SK-N-SH (cell line): ENCODE data around the gene GHR. TPM values are rescaled to one million over a fixed set of nuclear protein-coding genes. Genes with fewer than 3 reads are reported as not detected.

Experiments used
- CTCF ChIA-PET: fragments of 300-600, 350-600 bp; formaldehyde crosslinking; extraction: SDS; loops from one replicate; lab custom pipeline; 2021; lab: Yijun Ruan, JAX
- POLR2A ChIA-PET: fragments of 350-600 bp; sonication (Branson Sonifier 250); formaldehyde crosslinking; extraction: SDS; loops from one replicate; lab custom pipeline; 2020; ENCODE audit warnings: antibody characterized with exemption, inconsistent platforms; lab: Yijun Ruan, JAX
- DNase-seq: peaks from one replicate; pipeline ENCODE4 v3.0.0; 2012
- H2AFZ ChIP-seq: fragments of 200-600 bp; sonication (generic); 2 replicates; pipeline ENCODE4 v1.8.1; 2016; ENCODE audit warnings: antibody characterized with exemption, mild to moderate bottlenecking, low read depth
- H3F3A ChIP-seq: fragments of 200-600 bp; sonication (generic); replicated peaks from 2 replicates; pipeline ENCODE3; 2016; ENCODE audit warnings: antibody characterized with exemption, mild to moderate bottlenecking; ENCODE audit not compliant: insufficient read depth
- H3K27ac ChIP-seq, 2 experiments: fragments of 200-500 bp in 1 of 2; fragments of 200-600 bp in 1 of 2; sonication (Bioruptor generic) in 1 of 2; sonication (generic), shearing (Covaris generic) in 1 of 2; 2 replicates each; pipeline versions ENCODE4 v1.5.1 to v1.6.1; 2014 to 2016; ENCODE audit warnings: low read depth in 2 of 2, inconsistent platforms in 1 of 2, low read length in 1 of 2, mild to moderate bottlenecking in 1 of 2, mixed read lengths in 1 of 2
- H3K27me3 ChIP-seq: fragments of 200-600 bp; sonication (generic), shearing (Covaris generic); 2 replicates; pipeline ENCODE4 v1.6.1; 2016; ENCODE audit warnings: mixed run types; ENCODE audit not compliant: insufficient read depth
- H3K36me3 ChIP-seq, 2 experiments: fragments of 200-500 bp in 1 of 2; fragments of 200-600 bp in 1 of 2; sonication (Bioruptor generic) in 1 of 2; sonication (generic) in 1 of 2; replicated peaks in 1 of 2; 2 replicates each; pipeline versions ENCODE3 to v1.5.1; 2014 to 2016; ENCODE audit warnings: low read length in 1 of 2, mild to moderate bottlenecking in 1 of 2; ENCODE audit not compliant: insufficient read depth in 2 of 2, control insufficient read depth in 1 of 2
- H3K4me1 ChIP-seq, 2 experiments: fragments of 200-500 bp in 1 of 2; fragments of 200-600 bp in 1 of 2; sonication (Bioruptor generic) in 1 of 2; sonication (generic), shearing (Covaris generic) in 1 of 2; 2 replicates each; pipeline versions ENCODE4 v1.5.1 to v1.6.1; 2014 to 2016; ENCODE audit warnings: low read depth in 1 of 2, low read length in 1 of 2, mixed run types in 1 of 2; ENCODE audit not compliant: insufficient read depth in 2 of 2, control insufficient read depth in 1 of 2
- H3K4me2 ChIP-seq: fragments of 200-600 bp; sonication (generic), shearing (Covaris generic); 2 replicates; pipeline ENCODE4 v1.6.1; 2017; ENCODE audit warnings: mixed run types
- H3K4me3 ChIP-seq, 2 experiments: fragments of 200-500 bp in 1 of 2; fragments of 200-600 bp in 1 of 2; sonication (Bioruptor generic) in 1 of 2; sonication (generic), shearing (Covaris generic) in 1 of 2; 2 replicates each; pipeline versions ENCODE4 v1.5.1 to v1.8.1; 2014 to 2016; ENCODE audit warnings: low read depth in 2 of 2, inconsistent platforms in 1 of 2, low read length in 1 of 2, mild to moderate bottlenecking in 1 of 2, mixed read lengths in 1 of 2, moderate library complexity in 1 of 2
- H3K79me2 ChIP-seq: fragments of 200-600 bp; sonication (generic); 2 replicates; pipeline ENCODE4 v1.8.1; 2017; ENCODE audit warnings: mild to moderate bottlenecking; ENCODE audit not compliant: insufficient read depth
- H3K9ac ChIP-seq: fragments of 200-600 bp; sonication (generic); 2 replicates; pipeline ENCODE4 v1.6.1; 2017; ENCODE audit warnings: mixed run types
- H3K9me2 ChIP-seq: fragments of 200-600 bp; sonication (generic); 2 replicates; pipeline ENCODE4 v1.6.1; 2017; ENCODE audit warnings: mixed run types
- H3K9me3 ChIP-seq: fragments of 200-600 bp; sonication (generic); 2 replicates; pipeline ENCODE4 v1.6.1; 2017; ENCODE audit warnings: mixed run types, mild to moderate bottlenecking, moderate library complexity
- H4K20me1 ChIP-seq: fragments of 200-600 bp; sonication (generic); 2 replicates; pipeline ENCODE4 v1.6.1; 2017; ENCODE audit warnings: mild to moderate bottlenecking, mixed run types; ENCODE audit not compliant: insufficient read depth
- CHD2 ChIP-seq: fragments of 150-350 bp; IDR thresholded peaks from 2 replicates; pipeline ENCODE4 v1.6.1; 2018; ENCODE audit warnings: low read length; ENCODE audit not compliant: partially characterized antibody
- EZH2phosphoT487 ChIP-seq: fragments of 200-600 bp; sonication (generic); IDR thresholded peaks from 2 replicates; pipeline ENCODE4 v1.6.1; 2017; ENCODE audit warnings: low read depth, mixed run types, mild to moderate bottlenecking, antibody characterized with exemption, moderate library complexity, borderline replicate concordance
- FOSL2 ChIP-seq: IDR thresholded peaks from 2 replicates; pipeline ENCODE4 v1.4.0; 2012; ENCODE audit warnings: low read depth, mild to moderate bottlenecking, moderate library complexity, borderline replicate concordance
- GATA2 ChIP-seq: sonication (generic); formaldehyde crosslinking; IDR thresholded peaks from 2 replicates; pipeline ENCODE4 v1.5.0; 2020; ENCODE audit warnings: mild to moderate bottlenecking, missing genetic modification reagents
- MEF2A ChIP-seq: IDR thresholded peaks from 2 replicates; pipeline ENCODE4 v1.4.0; 2012; ENCODE audit warnings: low read depth, borderline replicate concordance
- NFIC ChIP-seq: IDR thresholded peaks from 2 replicates; pipeline ENCODE4 v1.4.0; 2012; ENCODE audit warnings: borderline replicate concordance
- RAD21 ChIP-seq: IDR thresholded peaks from 2 replicates; pipeline ENCODE4 v1.6.1; 2012; ENCODE audit warnings: mild to moderate bottlenecking, low read length
- RCOR1 ChIP-seq: fragments of 150-350 bp; IDR thresholded peaks from 2 replicates; pipeline ENCODE4 v1.6.1; 2017; ENCODE audit warnings: antibody characterized with exemption, low read length
- SMC3 ChIP-seq: IDR thresholded peaks from 2 replicates; pipeline ENCODE4 v1.6.1; 2012; ENCODE audit warnings: low read depth, low read length, improper control_type of control experiment
- TAF1 ChIP-seq: IDR thresholded peaks from 2 replicates; pipeline ENCODE4 v1.6.1; 2012; ENCODE audit warnings: low read depth, mild to moderate bottlenecking, low read length, moderate library complexity, borderline replicate concordance
- WGBS: methylation state at CpG from one replicate; pipeline ENCODE4 v1.1.6; 2017; ENCODE audit warnings: low lambda C conversion rate; 5-methylcytosine and 5-hydroxymethylcytosine counted together
- polyA plus RNA-seq, 3 experiments: library from polyadenylated mRNA; depleted of rRNA; stranded (reverse); fragments of >200 nt; gene quantifications; 2 replicates each; pipeline ENCODE4 v1.2.3, GENCODE V29; 2012
- TF ChIP-seq, protein P1 (sequence below): IDR thresholded peaks from 2 replicates; pipeline ENCODE4 v1.4.0; 2012; ENCODE audit warnings: low read depth, borderline replicate concordance
- TF ChIP-seq, protein P2 (sequence below): fragments of 150-350 bp; IDR thresholded peaks from 2 replicates; pipeline ENCODE4 v1.6.1; 2016; ENCODE audit warnings: mild to moderate bottlenecking, low read depth, low read length
- TF ChIP-seq, protein P3 (sequence below): IDR thresholded peaks from 2 replicates; pipeline ENCODE4; 2012
- TF ChIP-seq, protein P4 (sequence below): IDR thresholded peaks from 2 replicates; pipeline ENCODE4 v1.4.0; 2012; ENCODE audit warnings: low read depth, borderline replicate concordance

Gene GHR
- polyA plus RNA-seq, 1 of the 3 experiments (the other 2 are of a cell fraction): 0.03 TPM

DNA sequence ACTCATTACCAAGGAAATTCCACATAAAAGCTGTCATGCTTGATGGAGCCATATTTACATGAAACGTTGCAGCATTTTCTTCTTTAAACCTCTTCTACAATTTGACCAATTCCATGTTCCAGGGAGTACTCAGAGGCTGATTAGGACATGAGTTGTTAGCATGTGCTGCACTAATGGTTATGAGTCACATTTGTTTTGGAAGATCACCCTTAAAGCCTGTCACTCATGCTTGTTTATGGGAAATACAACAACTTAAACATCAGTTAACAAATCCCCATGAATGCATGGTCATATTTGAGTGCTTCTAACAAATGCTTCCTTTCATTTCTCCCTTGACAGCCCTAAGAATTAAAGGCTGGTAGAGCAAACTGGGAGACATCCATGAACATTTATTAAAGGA lies 156.1 kb downstream of the GHR start:
- 0% methylated on average over 1 of the region's 1 CpG for WGBS
- DNase-seq: no peak
- no peaks in the 10 kb centered on the region; the same call in none of the 2 replicates for H3K27me3 ChIP-seq
- H3F3A ChIP-seq: no peaks in the 10 kb centered on the region
- no peaks in the 10 kb centered on the region for H3K36me3 ChIP-seq
- ChIA-PET CTCF (interaction anchor here (1.3 kb wide), 1 partner anchor 156 kb away, joined by 3 read pairs; the partner anchor contains the start of gene GHR), POLR2A (no interaction called here)
- no peak overlapping the region for H3K4me3 ChIP-seq
- no peaks in the 10 kb centered on the region for H4K20me1 ChIP-seq
- H3K79me2 ChIP-seq: no peaks in the 10 kb centered on the region
- H3K27ac ChIP-seq: no peak overlapping the region
- H2AFZ ChIP-seq: no peak overlapping the region
- TF ChIP-seq GATA2 (CRISPR knock-in tag): no peak
- TF ChIP-seq, protein P1, sequence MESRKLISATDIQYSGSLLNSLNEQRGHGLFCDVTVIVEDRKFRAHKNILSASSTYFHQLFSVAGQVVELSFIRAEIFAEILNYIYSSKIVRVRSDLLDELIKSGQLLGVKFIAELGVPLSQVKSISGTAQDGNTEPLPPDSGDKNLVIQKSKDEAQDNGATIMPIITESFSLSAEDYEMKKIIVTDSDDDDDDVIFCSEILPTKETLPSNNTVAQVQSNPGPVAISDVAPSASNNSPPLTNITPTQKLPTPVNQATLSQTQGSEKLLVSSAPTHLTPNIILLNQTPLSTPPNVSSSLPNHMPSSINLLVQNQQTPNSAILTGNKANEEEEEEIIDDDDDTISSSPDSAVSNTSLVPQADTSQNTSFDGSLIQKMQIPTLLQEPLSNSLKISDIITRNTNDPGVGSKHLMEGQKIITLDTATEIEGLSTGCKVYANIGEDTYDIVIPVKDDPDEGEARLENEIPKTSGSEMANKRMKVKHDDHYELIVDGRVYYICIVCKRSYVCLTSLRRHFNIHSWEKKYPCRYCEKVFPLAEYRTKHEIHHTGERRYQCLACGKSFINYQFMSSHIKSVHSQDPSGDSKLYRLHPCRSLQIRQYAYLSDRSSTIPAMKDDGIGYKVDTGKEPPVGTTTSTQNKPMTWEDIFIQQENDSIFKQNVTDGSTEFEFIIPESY: no peak
- TF ChIP-seq MEF2A: no peak
- TF ChIP-seq EZH2phosphoT487: no peak
- no peak for TF ChIP-seq CHD2
- no peak for TF ChIP-seq RCOR1
- no peak for TF ChIP-seq SMC3
- TF ChIP-seq, protein P2, sequence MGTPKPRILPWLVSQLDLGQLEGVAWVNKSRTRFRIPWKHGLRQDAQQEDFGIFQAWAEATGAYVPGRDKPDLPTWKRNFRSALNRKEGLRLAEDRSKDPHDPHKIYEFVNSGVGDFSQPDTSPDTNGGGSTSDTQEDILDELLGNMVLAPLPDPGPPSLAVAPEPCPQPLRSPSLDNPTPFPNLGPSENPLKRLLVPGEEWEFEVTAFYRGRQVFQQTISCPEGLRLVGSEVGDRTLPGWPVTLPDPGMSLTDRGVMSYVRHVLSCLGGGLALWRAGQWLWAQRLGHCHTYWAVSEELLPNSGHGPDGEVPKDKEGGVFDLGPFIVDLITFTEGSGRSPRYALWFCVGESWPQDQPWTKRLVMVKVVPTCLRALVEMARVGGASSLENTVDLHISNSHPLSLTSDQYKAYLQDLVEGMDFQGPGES: no peak
- TF ChIP-seq, protein P3, sequence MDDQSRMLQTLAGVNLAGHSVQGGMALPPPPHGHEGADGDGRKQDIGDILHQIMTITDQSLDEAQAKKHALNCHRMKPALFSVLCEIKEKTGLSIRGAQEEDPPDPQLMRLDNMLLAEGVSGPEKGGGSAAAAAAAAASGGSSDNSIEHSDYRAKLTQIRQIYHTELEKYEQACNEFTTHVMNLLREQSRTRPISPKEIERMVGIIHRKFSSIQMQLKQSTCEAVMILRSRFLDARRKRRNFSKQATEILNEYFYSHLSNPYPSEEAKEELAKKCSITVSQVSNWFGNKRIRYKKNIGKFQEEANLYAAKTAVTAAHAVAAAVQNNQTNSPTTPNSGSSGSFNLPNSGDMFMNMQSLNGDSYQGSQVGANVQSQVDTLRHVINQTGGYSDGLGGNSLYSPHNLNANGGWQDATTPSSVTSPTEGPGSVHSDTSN: no peak
- TF ChIP-seq FOSL2: no peak
- TF ChIP-seq, protein P4, sequence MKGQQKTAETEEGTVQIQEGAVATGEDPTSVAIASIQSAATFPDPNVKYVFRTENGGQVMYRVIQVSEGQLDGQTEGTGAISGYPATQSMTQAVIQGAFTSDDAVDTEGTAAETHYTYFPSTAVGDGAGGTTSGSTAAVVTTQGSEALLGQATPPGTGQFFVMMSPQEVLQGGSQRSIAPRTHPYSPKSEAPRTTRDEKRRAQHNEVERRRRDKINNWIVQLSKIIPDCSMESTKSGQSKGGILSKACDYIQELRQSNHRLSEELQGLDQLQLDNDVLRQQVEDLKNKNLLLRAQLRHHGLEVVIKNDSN: no peak
- TF ChIP-seq RAD21: no peak
- TF ChIP-seq TAF1: no peak
- no peak for TF ChIP-seq NFIC
- H3K9me2 ChIP-seq: no peaks in the 10 kb centered on the region
- no peaks in the 10 kb centered on the region for H3K9me3 ChIP-seq
- no peaks in the 10 kb centered on the region for H3K4me1 ChIP-seq
- H3K4me2 ChIP-seq: no peak overlapping the region
- H3K9ac ChIP-seq: no peak overlapping the region
